MM.1S (cell line): ENCODE measurements around the gene ZMYND10.

Source experiments
- DNase-seq: peaks from one replicate; pipeline ENCODE4 v3.0.0-alpha.2; 2015
- H2AFZ ChIP-seq: fragments of 300-600 bp; sonication (generic); 2 replicates; pipeline ENCODE4 v1.6.0; 2016; ENCODE audit warnings: antibody characterized with exemption, low read length
- H3F3A ChIP-seq: fragments of 300-600 bp; sonication (generic); 2 replicates; pipeline ENCODE4 v1.6.1; 2016; ENCODE audit warnings: mild to moderate bottlenecking, antibody characterized with exemption, low read length, moderate library complexity, mixed read lengths; ENCODE audit not compliant: insufficient read depth
- H3K27ac ChIP-seq: fragments of 300-600 bp; sonication (generic); 2 replicates; pipeline ENCODE4 v1.5.1; 2016; ENCODE audit warnings: mild to moderate bottlenecking, low read length
- H3K27me3 ChIP-seq: fragments of 300-600 bp; sonication (generic); replicated peaks from 2 replicates; pipeline ENCODE4 v1.6.0; 2016; ENCODE audit warnings: low read length; ENCODE audit not compliant: insufficient read depth
- H3K36me3 ChIP-seq: fragments of 300-600 bp; sonication (generic); replicated peaks from 2 replicates; pipeline ENCODE4 v1.6.1; 2016; ENCODE audit warnings: mild to moderate bottlenecking, low read length, mixed read lengths; ENCODE audit not compliant: insufficient read depth
- H3K4me1 ChIP-seq: fragments of 300-600 bp; sonication (generic); 2 replicates; pipeline ENCODE4 v1.6.1; 2016; ENCODE audit warnings: low read length, mixed read lengths
- H3K4me2 ChIP-seq: fragments of 300-600 bp; sonication (generic); 2 replicates; pipeline ENCODE4 v1.6.0; 2016; ENCODE audit warnings: low read depth, low read length
- H3K4me3 ChIP-seq: fragments of 300-600 bp; sonication (generic); 2 replicates; pipeline ENCODE4 v1.5.1; 2016; ENCODE audit warnings: low read length, mixed read lengths
- H3K79me2 ChIP-seq: fragments of 300-600 bp; sonication (generic); 2 replicates; pipeline ENCODE4 v1.6.1; 2016; ENCODE audit warnings: mixed run types, low read length, mixed read lengths
- H3K9ac ChIP-seq: fragments of 300-600 bp; sonication (generic); 2 replicates; pipeline ENCODE4 v1.6.1; 2016; ENCODE audit warnings: low read length, mixed read lengths
- H3K9me2 ChIP-seq: fragments of 300-600 bp; sonication (generic); replicated peaks from 2 replicates; pipeline ENCODE4 v1.6.1; 2016; ENCODE audit warnings: mild to moderate bottlenecking, low read length, mixed read lengths; ENCODE audit not compliant: insufficient read depth
- H3K9me3 ChIP-seq: fragments of 300-600 bp; sonication (generic); replicated peaks from 2 replicates; pipeline ENCODE4 v1.6.1; 2016; ENCODE audit warnings: mild to moderate bottlenecking, low read length, mixed read lengths; ENCODE audit not compliant: insufficient read depth
- H4K20me1 ChIP-seq: fragments of 300-600 bp; sonication (generic); 2 replicates; pipeline ENCODE4 v1.6.1; 2016; ENCODE audit warnings: mild to moderate bottlenecking, low read length, moderate library complexity, mixed read lengths; ENCODE audit not compliant: insufficient read depth
- EZH2 ChIP-seq: fragments of 300-600 bp; sonication (generic); optimal IDR thresholded peaks from 2 replicates; pipeline ENCODE3; 2017; ENCODE audit warnings: low read depth, mild to moderate bottlenecking, antibody characterized with exemption, low read length, mixed read lengths
- EZH2phosphoT487 ChIP-seq: fragments of 300-600 bp; sonication (generic); IDR thresholded peaks from 2 replicates; pipeline ENCODE4 v1.6.1; 2018; ENCODE audit warnings: antibody characterized with exemption, low read length
- TF ChIP-seq, protein P1 (sequence below): fragments of 300-600 bp; sonication (generic); IDR thresholded peaks from 2 replicates; pipeline ENCODE4 v1.5.1; 2016; ENCODE audit warnings: antibody characterized with exemption, low read length, mixed read lengths

The ZMYND10 gene

DNA sequence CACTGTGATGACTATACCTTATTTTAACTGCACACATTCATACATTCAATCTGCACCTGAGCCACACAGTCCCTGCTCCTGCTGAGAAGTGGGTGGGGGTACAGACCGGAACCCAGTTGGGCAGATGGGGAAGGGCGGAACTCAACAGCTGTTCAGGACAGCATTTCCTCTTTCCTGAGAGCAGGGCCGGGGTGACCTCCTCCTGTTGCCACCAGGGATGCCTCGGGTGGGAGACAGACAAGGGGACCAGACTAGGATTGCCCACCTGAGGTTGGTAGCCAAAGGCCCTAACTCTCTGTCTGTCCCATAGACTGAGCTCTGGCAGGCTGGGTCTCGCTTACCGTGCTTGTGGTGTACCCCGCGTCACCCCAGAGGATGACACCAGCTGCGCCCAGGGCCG is 26.9 kb downstream of the ZMYND10 start:
- H3F3A ChIP-seq = no peaks in the 10 kb centered on the region
- TF ChIP-seq EZH2 (no peak), EZH2phosphoT487 (no peak)
- TF ChIP-seq, protein P1, sequence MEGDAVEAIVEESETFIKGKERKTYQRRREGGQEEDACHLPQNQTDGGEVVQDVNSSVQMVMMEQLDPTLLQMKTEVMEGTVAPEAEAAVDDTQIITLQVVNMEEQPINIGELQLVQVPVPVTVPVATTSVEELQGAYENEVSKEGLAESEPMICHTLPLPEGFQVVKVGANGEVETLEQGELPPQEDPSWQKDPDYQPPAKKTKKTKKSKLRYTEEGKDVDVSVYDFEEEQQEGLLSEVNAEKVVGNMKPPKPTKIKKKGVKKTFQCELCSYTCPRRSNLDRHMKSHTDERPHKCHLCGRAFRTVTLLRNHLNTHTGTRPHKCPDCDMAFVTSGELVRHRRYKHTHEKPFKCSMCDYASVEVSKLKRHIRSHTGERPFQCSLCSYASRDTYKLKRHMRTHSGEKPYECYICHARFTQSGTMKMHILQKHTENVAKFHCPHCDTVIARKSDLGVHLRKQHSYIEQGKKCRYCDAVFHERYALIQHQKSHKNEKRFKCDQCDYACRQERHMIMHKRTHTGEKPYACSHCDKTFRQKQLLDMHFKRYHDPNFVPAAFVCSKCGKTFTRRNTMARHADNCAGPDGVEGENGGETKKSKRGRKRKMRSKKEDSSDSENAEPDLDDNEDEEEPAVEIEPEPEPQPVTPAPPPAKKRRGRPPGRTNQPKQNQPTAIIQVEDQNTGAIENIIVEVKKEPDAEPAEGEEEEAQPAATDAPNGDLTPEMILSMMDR = no peak

GRCh38 chr3:50318163-50318562 is 27.4 kb downstream of the ZMYND10 start:
- Histone ChIP-seq H3K36me3 (no peaks in the 10 kb centered on the region), H4K20me1 (no peaks in the 10 kb centered on the region), H2AFZ (no peak overlapping the region), H3K9me3 (no peaks in the 10 kb centered on the region), H3K27me3 (no peaks in the 10 kb centered on the region), H3F3A (no peaks in the 10 kb centered on the region), H3K9ac (no peak overlapping the region), H3K4me1 (0 out of 2 replicates have a peak, but pooled peaks cover 8% of the 10 kb centered on the region), H3K79me2 (peaks cover 12% of the 10 kb centered on the region; the same call in 1 of the 2 replicates), H3K4me2 (no peak overlapping the region), H3K9me2 (no peaks in the 10 kb centered on the region), H3K4me3 (no peak overlapping the region), H3K27ac (no peak overlapping the region)
- TF ChIP-seq, protein P1 = no peak
- TF ChIP-seq EZH2phosphoT487 (no peak), EZH2 (no peak)
- no peak for DNase-seq

More for the DNA sequence above, 26.9 kb downstream of the ZMYND10 start:
- Histone ChIP-seq H3K9ac (no peak overlapping the region), H3K9me2 (no peaks in the 10 kb centered on the region), H3K27ac (no peak overlapping the region), H4K20me1 (no peaks in the 10 kb centered on the region), H3K4me3 (no peak overlapping the region), H2AFZ (no peak overlapping the region), H3K4me1 (0 out of 2 replicates have a peak, but pooled peaks cover 8% of the 10 kb centered on the region), H3K79me2 (peaks cover 12% of the 10 kb centered on the region; the same call in 1 of the 2 replicates), H3K4me2 (no peak overlapping the region), H3K9me3 (no peaks in the 10 kb centered on the region), H3K27me3 (no peaks in the 10 kb centered on the region), H3K36me3 (no peaks in the 10 kb centered on the region)
- DNase-seq = no peak

GRCh38 chr3:50317300-50317699 is 28.2 kb downstream of the ZMYND10 start:
- no peak for DNase-seq
- Histone ChIP-seq H3K9me2 (no peaks in the 10 kb centered on the region), H3K36me3 (no peaks in the 10 kb centered on the region), H3K4me2 (no peak overlapping the region), H3K9ac (no peak overlapping the region), H3K9me3 (no peaks in the 10 kb centered on the region), H3K4me1 (0 out of 2 replicates have a peak, but pooled peaks cover 8% of the 10 kb centered on the region), H3K4me3 (no peak overlapping the region), H3K27me3 (no peaks in the 10 kb centered on the region), H3F3A (no peaks in the 10 kb centered on the region), H3K79me2 (peaks cover 12% of the 10 kb centered on the region; the same call in 1 of the 2 replicates), H2AFZ (no peak overlapping the region), H4K20me1 (no peaks in the 10 kb centered on the region), H3K27ac (no peak overlapping the region)
- TF ChIP-seq EZH2 = no peak
- no peak for TF ChIP-seq EZH2phosphoT487
- TF ChIP-seq, protein P1 = no peak
